Occipital lobe (tissue), 2 donors: ENCODE results near the gene CNTNAP2. TPM values are rescaled to one million over a fixed set of nuclear protein-coding genes. Genes with fewer than 3 reads are reported as not detected.

ENCODE experiments used
- DNase-seq: peaks from one replicate; lab custom pipeline; 2025; lab: John Stamatoyannopoulos, UW
- total RNA-seq: library from RNA; depleted of rRNA; stranded (reverse); fragments of >200 nt; gene quantifications from one replicate; pipeline ENCODE4 v1.2.3, GENCODE V29; 2014

Gene CNTNAP2
- total RNA-seq, 1 donor from 2014 or later, result 37.3 TPM

- DNase-seq, result no peak
Observed at GRCh38 chr7:147231275-147231674, 1114.7 kb downstream of the CNTNAP2 start.

DNA sequence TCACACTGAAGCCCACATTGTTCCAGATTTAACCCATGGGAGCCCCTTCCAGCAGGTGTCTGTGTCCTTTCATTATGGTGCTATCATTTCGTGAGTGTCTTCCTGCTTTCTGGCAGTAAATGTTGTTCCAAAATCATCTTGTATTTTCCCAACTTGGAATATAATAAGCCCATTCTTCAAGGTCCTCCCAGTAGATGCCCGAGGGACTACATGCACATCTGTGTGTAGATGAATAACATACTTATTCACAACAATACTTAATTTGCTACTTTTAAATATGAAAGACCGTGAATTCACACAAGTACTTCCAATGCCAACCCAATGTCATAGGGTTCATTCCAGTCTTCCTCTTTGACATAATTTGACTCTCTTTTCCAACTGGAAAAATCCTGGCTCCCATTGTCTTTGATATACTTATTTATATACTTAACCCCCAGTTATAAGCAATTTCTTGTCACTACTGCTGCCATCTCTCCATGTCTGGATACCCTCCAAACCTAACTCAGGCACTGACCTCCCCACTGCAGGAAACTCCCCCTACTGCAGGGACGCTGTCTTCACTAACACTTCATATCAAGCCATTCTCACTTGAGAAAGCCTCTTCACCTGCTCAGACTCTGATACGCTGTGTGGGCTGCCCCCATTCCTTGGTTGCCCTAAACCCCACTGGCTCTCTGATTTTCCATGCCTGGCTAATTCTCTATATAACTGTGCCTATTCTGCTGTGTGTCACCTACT is 1119.2 kb downstream of the CNTNAP2 start:
- DNase-seq, result no peak

GRCh38 chr7:147240468-147240867 is 1123.9 kb downstream of the CNTNAP2 start:
- DNase-seq, result no peak

- no peak for DNase-seq
Observed at GRCh38 chr7:147245274-147245673, 1128.7 kb downstream of the CNTNAP2 start.

DNA sequence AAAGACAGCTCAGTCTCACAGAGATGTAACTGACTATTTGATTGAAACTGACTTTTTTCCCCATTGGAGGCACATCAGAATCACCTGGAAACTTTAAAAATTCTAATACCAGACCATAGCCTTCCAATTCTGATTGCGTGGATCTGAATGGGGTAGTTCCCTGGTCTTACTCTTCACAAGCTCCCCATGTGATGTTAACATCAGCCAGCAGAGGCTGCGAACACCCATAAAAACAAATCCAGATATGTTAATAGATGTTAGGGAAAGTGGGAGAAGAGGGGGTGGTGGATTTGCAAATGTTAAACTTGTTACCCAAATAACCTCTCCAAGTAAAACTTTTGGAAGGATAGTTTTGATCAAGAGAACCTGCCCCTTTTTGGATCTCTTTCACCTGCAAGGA is 1133.4 kb downstream of the CNTNAP2 start:
- no peak for DNase-seq

DNA sequence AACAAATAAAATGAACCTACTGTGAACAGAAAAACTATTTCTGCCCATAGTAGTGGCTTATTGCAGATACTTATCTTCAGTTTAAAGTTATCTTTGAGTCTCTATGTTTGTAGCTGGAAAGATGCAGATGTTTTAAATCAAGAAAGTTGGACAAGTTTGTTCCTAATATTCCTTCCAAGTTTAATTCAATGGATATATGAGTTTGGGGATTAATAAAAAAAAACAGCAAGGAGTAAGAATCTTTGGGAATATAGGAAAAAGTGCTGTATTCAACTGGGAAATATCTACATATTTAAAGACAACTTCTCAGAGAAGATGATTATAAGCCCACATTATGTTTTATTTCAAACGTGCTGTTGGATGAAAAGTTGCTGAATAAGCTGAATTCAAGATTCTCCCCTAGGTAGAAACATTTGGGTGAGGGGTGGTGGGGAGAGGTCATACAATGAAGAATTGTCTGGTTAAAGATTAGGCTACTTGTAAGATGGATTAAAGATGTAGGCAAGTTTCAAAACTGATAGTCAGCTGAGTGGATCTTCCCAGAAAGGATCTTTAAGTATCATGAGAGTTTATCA is 1135.2 kb downstream of the CNTNAP2 start:
- no peak for DNase-seq

DNA sequence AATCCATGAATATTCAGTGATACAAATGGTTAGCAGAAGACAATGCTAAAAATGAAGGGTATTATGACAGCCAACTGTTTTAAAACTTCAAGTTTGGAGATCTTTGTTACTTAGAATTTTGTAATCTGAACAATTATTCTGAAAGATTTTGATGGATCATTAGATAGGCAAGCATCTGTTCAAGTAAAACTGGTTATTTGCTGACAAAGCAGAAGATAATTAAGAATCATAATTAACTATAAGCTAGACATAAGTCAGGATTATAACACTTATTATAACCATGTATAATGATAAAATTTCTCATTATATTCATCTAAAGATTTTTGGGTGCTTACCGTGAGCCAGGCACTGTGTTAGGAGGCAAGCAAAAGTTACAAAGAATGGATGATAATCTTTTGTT is 1145.1 kb downstream of the CNTNAP2 start:
- DNase-seq, result no peak

- DNase-seq, result no peak
Observed at GRCh38 chr7:147265528-147265927, 1148.9 kb downstream of the CNTNAP2 start.

- no peak for DNase-seq
Observed at GRCh38 chr7:147276106-147276505, 1159.5 kb downstream of the CNTNAP2 start.

DNA sequence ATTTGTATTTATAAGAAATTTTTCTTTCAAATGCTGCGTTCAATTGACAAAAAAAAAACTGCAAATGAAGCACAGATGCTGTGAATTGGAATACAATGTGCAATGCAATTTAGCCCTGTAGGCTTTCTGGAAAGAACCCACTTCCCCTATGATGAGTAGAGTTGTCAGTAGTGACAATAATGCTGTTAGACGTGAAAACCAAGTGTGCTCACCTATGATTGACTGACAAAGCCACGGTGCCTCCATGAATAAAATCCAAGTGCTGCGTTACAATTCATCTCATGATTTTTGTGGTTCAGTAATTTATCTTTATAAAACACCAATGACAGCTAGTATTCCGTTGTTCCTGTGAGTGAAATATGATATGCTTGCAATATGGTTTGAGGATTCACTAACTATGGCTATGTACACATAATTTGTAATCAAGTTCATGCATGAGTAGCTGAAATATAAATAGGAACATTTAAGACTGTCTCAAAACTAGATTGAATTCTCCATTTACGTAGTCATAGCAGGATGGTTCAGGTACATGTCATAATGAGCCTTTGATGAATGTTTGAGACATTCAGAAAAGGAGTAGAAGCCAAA is 1160.3 kb downstream of the CNTNAP2 start:
- no peak for DNase-seq

- DNase-seq, result no peak
Observed at GRCh38 chr7:147279514-147279913, 1162.9 kb downstream of the CNTNAP2 start.

GRCh38 chr7:147279964-147280374 is 1163.4 kb downstream of the CNTNAP2 start:
- no peak for DNase-seq

GRCh38 chr7:147282204-147282603 is 1165.6 kb downstream of the CNTNAP2 start:
- DNase-seq, result no peak

- no peak for DNase-seq
Observed at GRCh38 chr7:147296201-147296600, 1179.6 kb downstream of the CNTNAP2 start.

DNA sequence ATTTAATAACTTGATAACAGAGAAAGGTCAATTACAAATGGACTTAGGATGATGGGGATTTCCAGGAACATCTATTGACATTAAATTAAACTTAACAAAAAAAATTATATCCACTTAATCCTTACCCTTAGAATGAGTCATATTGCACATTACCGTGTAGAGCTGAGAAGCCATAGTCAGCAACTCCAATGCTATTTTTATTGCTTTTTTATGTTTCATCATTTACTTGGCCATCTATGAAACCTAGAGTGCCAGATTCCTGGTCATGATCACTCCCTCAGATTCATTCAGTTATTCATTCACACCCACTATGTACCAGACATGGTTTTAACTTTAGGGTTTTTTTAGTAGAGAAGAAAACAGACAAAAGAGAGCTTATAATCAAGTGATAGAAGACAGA is 1180.4 kb downstream of the CNTNAP2 start:
- no peak for DNase-seq

GRCh38 chr7:147298611-147299043 is 1182.0 kb downstream of the CNTNAP2 start:
- no peak for DNase-seq

DNA sequence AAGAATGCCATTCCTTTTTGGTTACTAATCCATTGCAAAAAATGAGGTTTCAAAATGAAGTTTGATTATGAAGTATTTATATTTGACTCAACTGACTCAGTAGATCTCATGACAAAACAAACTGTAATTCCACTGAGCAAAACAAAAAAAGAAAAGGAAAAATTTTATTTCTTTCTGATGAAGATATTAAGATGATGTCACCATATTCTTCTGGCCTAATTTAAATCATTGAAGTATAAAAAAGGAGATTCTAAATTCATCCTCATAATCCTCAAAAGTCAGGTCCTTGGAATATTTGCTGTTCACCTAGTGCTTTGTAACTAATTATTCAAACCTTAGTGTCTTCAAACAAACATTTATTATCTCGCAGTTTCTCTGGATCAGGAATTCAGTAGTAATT is 1183.7 kb downstream of the CNTNAP2 start:
- no peak for DNase-seq

DNA sequence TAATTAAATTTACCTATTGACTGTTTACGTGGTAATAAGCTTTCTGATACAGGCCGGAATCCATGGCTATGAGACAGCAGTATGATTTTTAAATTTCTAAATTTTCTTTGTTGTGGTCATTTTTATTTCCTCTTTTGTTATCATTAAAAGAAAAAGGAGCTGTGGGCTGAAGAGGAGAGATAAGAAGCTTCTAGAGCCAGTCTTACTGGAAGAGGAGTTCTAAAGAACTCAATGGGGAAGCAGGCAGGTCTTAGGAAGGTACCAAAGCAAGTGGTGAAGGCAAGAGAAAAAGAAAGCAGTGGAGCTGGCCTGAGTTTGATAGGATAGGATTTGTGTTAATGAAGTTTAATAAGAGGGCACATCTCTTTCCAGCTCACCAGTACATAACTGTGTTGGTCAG is 1187.8 kb downstream of the CNTNAP2 start:
- no peak for DNase-seq

DNA sequence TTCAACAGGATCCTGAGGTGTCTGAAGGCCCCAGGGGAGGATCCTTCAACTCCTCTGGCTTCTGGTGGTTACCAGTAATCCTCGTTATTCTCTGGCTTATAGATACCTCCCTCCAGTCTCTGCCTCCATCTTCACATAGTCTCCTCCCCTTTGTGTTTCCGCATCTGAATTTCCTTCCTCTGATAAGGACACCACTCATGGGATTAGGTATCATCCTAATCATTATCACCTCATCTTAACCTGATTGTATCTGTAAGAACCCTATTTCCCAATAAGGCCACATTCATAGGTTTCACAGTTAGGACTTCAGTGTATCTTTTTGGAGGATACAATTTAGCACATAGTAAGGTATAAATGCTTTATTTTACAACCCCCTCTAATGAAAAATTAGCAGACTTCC is 1189.2 kb downstream of the CNTNAP2 start:
- DNase-seq, result no peak

DNA sequence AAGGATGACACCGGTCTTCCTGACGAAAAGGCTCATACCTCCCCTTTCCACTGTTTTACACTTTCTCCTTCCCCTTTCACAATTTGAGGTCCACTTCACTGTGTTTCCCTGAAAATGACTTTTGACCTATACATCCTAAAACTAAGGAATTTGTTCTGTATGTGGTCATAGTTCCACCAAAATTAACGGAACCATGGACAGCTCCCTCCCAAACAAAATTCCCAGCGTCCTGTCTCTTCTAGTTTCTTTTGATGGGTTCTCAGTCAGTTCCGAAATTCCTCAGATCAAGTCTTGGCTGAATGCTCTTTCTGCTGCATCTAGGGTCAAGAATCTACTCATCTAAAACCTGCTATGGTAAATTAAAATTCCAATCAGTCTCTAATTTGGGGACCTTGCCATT is 1191.9 kb downstream of the CNTNAP2 start:
- DNase-seq, result no peak

GRCh38 chr7:147311336-147311735 is 1194.7 kb downstream of the CNTNAP2 start:
- DNase-seq, result no peak

GRCh38 chr7:147321504-147321903 is 1204.9 kb downstream of the CNTNAP2 start:
- no peak for DNase-seq

DNA sequence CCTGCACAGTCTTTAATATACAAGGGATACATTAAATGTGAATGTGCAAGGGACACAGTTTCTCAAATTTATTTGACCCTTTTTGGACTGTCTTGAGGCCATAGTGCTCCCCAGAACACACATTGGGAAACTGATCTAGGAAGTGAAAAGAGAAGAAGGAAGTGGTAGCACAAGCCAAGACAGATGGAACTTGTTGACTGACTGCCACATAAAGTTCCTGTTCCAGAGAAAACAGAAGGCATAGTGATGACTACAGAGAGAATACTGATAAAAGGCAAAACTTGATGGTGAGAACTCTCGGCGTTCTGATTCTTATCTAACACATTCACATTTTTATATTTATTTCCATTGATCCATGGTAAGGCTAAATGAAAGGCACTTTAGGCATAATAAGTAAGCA is 1216.4 kb downstream of the CNTNAP2 start:
- no peak for DNase-seq
